GM12878 (cell line): ENCODE results near the gene MAGEB17. TPM values are rescaled to one million over a fixed set of nuclear protein-coding genes. Genes with fewer than 3 reads are reported as not detected.

ENCODE experiments used
- ATAC-seq: fragments of 200-7000 bp; cut with Tn5 transposase; 3 replicates; pipeline ENCODE4 v1.9.1; 2020; ENCODE audit warnings: mild to moderate bottlenecking, moderate library complexity
- BruUV-seq: library from RNA; stranded (reverse); fragments of 400-500 nt; replicated peaks from 2 replicates; lab custom pipeline; 2021; lab: Mats Ljungman, UMichigan
- CTCF ChIA-PET: fragments of 300-600 bp; sonication (Branson Sonifier 250); formaldehyde crosslinking; extraction: SDS; loops from one replicate; lab custom pipeline; 2021; ENCODE audit warnings: inconsistent platforms; lab: Yijun Ruan, JAX
- POLR2A ChIA-PET: fragments of 350-600 bp; formaldehyde crosslinking; extraction: SDS; loops from one replicate; lab custom pipeline; 2021; ENCODE audit warnings: inconsistent platforms; lab: Charles Lee
- RAD21 ChIA-PET: fragments of 300-600 bp; sonication (Branson Sonifier 250); formaldehyde crosslinking; loops from one replicate; lab custom pipeline; 2023; ENCODE audit warnings: antibody characterized with exemption; ENCODE audit not compliant: unreplicated experiment; lab: Charles Lee
- SMC1A ChIA-PET: fragments of 300-600 bp; sonication (Branson Sonifier 250); formaldehyde crosslinking; loops from one replicate; lab custom pipeline; 2023; ENCODE audit not compliant: unreplicated experiment, uncharacterized antibody; lab: Charles Lee
- DNase-seq: peaks from one replicate; pipeline ENCODE4 v3.0.0-alpha.2; 2011; ENCODE audit warnings: low read depth, low spot score
- FAIRE-seq: peaks from 3 replicates; lab custom pipeline; 2011; peaks lifted over from hg19 to GRCh38; lab: Jason Lieb, UNC
- H2AFZ ChIP-seq: 2 replicates; pipeline ENCODE4 v1.6.0; 2011; ENCODE audit warnings: low read depth, low read length, control low read depth; ENCODE audit not compliant: control insufficient read depth
- H3K27ac ChIP-seq: 2 replicates; pipeline ENCODE4 v1.5.1; 2011; ENCODE audit warnings: control low read depth; ENCODE audit not compliant: control insufficient read depth, insufficient read depth
- H3K27me3 ChIP-seq, 2 experiments: replicated peaks in 1 of 2; 2 replicates each; pipeline versions ENCODE4 v1.6.0 to v1.6.1; 2011; ENCODE audit warnings: low read length in 1 of 2; ENCODE audit not compliant: control insufficient read depth in 2 of 2, insufficient read depth in 2 of 2
- H3K36me3 ChIP-seq, 2 experiments: 2 replicates each; pipeline ENCODE4 v1.5.1; 2011; ENCODE audit warnings: low read length in 1 of 2; ENCODE audit not compliant: control insufficient read depth in 2 of 2, insufficient read depth in 2 of 2
- H3K4me1 ChIP-seq: 2 replicates; pipeline ENCODE4 v1.6.1; 2011; ENCODE audit warnings: mild to moderate bottlenecking, low read length, moderate library complexity, mixed read lengths; ENCODE audit not compliant: control insufficient read depth, insufficient read depth
- H3K4me2 ChIP-seq: 2 replicates; pipeline ENCODE4 v1.6.0; 2011; ENCODE audit warnings: control low read depth; ENCODE audit not compliant: control insufficient read depth, insufficient read depth
- H3K4me3 ChIP-seq: fragments of 200-600 bp; sonication (generic); 2 replicates; pipeline ENCODE4 v1.5.1; 2016
- H3K79me2 ChIP-seq: 2 replicates; pipeline ENCODE4 v1.6.0; 2011; ENCODE audit warnings: low read length; ENCODE audit not compliant: control insufficient read depth, insufficient read depth
- H3K9ac ChIP-seq: 2 replicates; pipeline ENCODE4 v1.8.0; 2011; ENCODE audit warnings: low read length, control low read depth, mixed read lengths; ENCODE audit not compliant: control insufficient read depth, insufficient read depth
- H3K9me3 ChIP-seq: replicated peaks from 3 replicates; pipeline ENCODE4 v1.5.1; 2011; ENCODE audit warnings: mild to moderate bottlenecking, low read length; ENCODE audit not compliant: control insufficient read depth, insufficient read depth
- H4K20me1 ChIP-seq: 2 replicates; pipeline ENCODE4 v1.6.0; 2011; ENCODE audit not compliant: control insufficient read depth, insufficient read depth
- ASH2L ChIP-seq: fragments of 300-600, 200-600 bp; sonication (generic); IDR thresholded peaks from 2 replicates; pipeline ENCODE4 v1.6.1; 2017; ENCODE audit warnings: low read depth, mild to moderate bottlenecking, borderline replicate concordance
- E2F8 ChIP-seq: fragments of 450-650 bp; IDR thresholded peaks from 2 replicates; pipeline ENCODE4 v1.6.1; 2018; ENCODE audit warnings: mild to moderate bottlenecking, low read depth, moderate library complexity; ENCODE audit not compliant: partially characterized antibody
- EED ChIP-seq: sonication (generic); IDR thresholded peaks from 2 replicates; pipeline ENCODE4 v1.6.1; 2016; ENCODE audit warnings: antibody characterized with exemption, low read depth
- EZH2 ChIP-seq: IDR thresholded peaks from 2 replicates; pipeline ENCODE4 v1.6.1; 2012; ENCODE audit warnings: low read depth, mild to moderate bottlenecking, control low read depth, inconsistent platforms, low read length, borderline replicate concordance; ENCODE audit not compliant: control insufficient read depth
- MTA2 ChIP-seq: fragments of 450-650 bp; IDR thresholded peaks from 2 replicates; pipeline ENCODE4 v1.6.1; 2016; ENCODE audit warnings: low read depth, mild to moderate bottlenecking, moderate library complexity
- RAD51 ChIP-seq: fragments of 450-650 bp; IDR thresholded peaks from 2 replicates; pipeline ENCODE4 v1.6.1; 2016; ENCODE audit warnings: moderate library complexity, mild to moderate bottlenecking, inconsistent platforms
- RELA ChIP-seq: fragments of 450-650 bp; IDR thresholded peaks from 2 replicates; pipeline ENCODE4 v1.8.0; 2014; ENCODE audit warnings: borderline replicate concordance; ENCODE audit not compliant: partially characterized antibody
- SMAD5 ChIP-seq: IDR thresholded peaks from 2 replicates; pipeline ENCODE4 v1.6.1; 2016; ENCODE audit warnings: antibody characterized with exemption, low read depth
- STAT3 ChIP-seq: IDR thresholded peaks from 2 replicates; pipeline ENCODE4 v1.6.1; 2011; ENCODE audit warnings: low read depth, low read length, improper control_type of control experiment
- TCF12 ChIP-seq: IDR thresholded peaks from 2 replicates; pipeline ENCODE4 v1.6.1; 2011; ENCODE audit warnings: low read depth, mild to moderate bottlenecking, low read length
- ZBED1 ChIP-seq: IDR thresholded peaks from 2 replicates; pipeline ENCODE4 v1.6.1; 2016; ENCODE audit warnings: borderline replicate concordance
- ZNF622 ChIP-seq: fragments of 450-650 bp; IDR thresholded peaks from 2 replicates; pipeline ENCODE4 v1.6.1; 2017; ENCODE audit warnings: mild to moderate bottlenecking, inconsistent platforms
- ZSCAN29 ChIP-seq: fragments of 450-650 bp; IDR thresholded peaks from 2 replicates; pipeline ENCODE4 v1.6.1; 2017; ENCODE audit warnings: mild to moderate bottlenecking, moderate library complexity
- in situ Hi-C: fragments of 300-500 bp; cut with MboI; formaldehyde crosslinking; loops from 9 replicates; pipeline ENCODE4 v1.14.3; 2018; ENCODE audit warnings: mixed read lengths
- intact Hi-C: fragments of 100-400 bp; cut with micrococcal nuclease; formaldehyde crosslinking; loops from one replicate; pipeline ENCODE4 v1.14.2; 2022; ENCODE audit not compliant: unreplicated experiment
- polyA plus RNA-seq, 11 experiments: library from polyadenylated mRNA; depleted of rRNA in 4 of 11; unstranded in 6 of 11; stranded (reverse) in 5 of 11; fragments of >200 nt; fragmentation: Nextera tagmentation in 4 of 11; fragmentation: Illumina TruSeq in 1 of 11; extraction: Ambion mirVana in 4 of 11; extraction: Trizol in 1 of 11; gene quantifications; 1 replicate in 1 of 11; 2 replicates in 10 of 11; pipeline versions ENCODE4 v1.2.1 to v1.2.3, GENCODE V29; 2011 to 2016; ENCODE audit warnings: inconsistent platforms in 2 of 11, missing spikeins in 2 of 11, low read depth in 1 of 11
- total RNA-seq, 4 experiments: library from RNA; depleted of rRNA in 3 of 4; stranded (reverse); fragments of >200 nt in 3 of 4; fragmentation: Illumina TruSeq in 1 of 4; extraction: Trizol in 1 of 4; gene quantifications; 2 replicates each; pipeline versions ENCODE4 v1.2.1 to v1.2.3, GENCODE V29; 2013 to 2021
- TF ChIP-seq, protein P1 (sequence below): IDR thresholded peaks from 2 replicates; pipeline ENCODE4 v1.6.1; 2012; ENCODE audit warnings: low read depth, low read length, improper control_type of control experiment
- TF ChIP-seq, protein P2 (sequence below): IDR thresholded peaks from 2 replicates; pipeline ENCODE4 v1.6.1; 2011; ENCODE audit warnings: borderline replicate concordance, low read depth, mild to moderate bottlenecking, moderate library complexity, mixed read lengths, low read length; ENCODE audit not compliant: insufficient read depth; ENCODE audit errors: extremely low read length

MAGEB17 gene
- total and polyA plus RNA-seq, 10 of the 15 experiments (the other 5 are each of a cell fraction or from before 2014, with no cell fraction given): 0.05 to 0.21 TPM; not detected in 8

DNA sequence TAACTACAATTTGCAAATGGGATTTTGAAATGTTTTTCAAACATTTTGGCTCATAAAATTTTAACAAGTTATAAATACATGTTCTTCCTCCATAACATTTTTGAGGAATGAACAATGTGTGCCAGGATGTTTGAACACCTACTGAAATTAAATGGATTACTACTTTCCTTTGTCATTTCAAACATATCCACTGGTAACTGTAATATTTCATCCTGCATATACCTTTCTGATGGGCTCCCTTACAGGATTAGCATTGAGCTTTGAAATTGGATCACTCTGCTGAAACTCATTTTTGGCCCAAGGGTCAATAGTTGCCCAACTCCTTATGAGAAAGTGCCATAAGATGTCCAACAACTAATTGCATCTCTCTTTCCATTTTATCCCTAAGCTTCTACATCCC lies 26.3 kb upstream of the MAGEB17 start:
- no peak overlapping the region for H2AFZ ChIP-seq
- H3K79me2 ChIP-seq: no peaks in the 10 kb centered on the region
- FAIRE-seq (no peak), ATAC-seq (no peak), DNase-seq (no peak)
- H3K9ac ChIP-seq: no peak overlapping the region
- intact Hi-C loops: no loop called here
- H3K4me3 ChIP-seq: no peak overlapping the region
- no TSS peak for BruUV-seq
- H4K20me1 ChIP-seq: no peaks in the 10 kb centered on the region
- H3K4me1 ChIP-seq: peaks cover 3% of the 10 kb centered on the region
- CTCF ChIA-PET: no interaction called here
- H3K4me2 ChIP-seq: no peak overlapping the region
- H3K36me3 ChIP-seq: no peaks in the 10 kb centered on the region
- in situ Hi-C loops: no loop called here
- H3K27ac ChIP-seq: no peak overlapping the region
- H3K27me3 ChIP-seq: peaks cover 0 to 2% of the 10 kb centered on the region in 2 experiments; a peak in 1 of 4 replicates
- POLR2A ChIA-PET: no interaction called here
- RAD21 ChIA-PET: no interaction called here
- H3K9me3 ChIP-seq: no peaks in the 10 kb centered on the region
- SMC1A ChIA-PET: interaction anchor here (0.7 kb wide), 1 partner anchor 15 kb away, joined by 3 read pairs; no protein-coding TSS in a partner anchor
- TF ChIP-seq, protein P1, sequence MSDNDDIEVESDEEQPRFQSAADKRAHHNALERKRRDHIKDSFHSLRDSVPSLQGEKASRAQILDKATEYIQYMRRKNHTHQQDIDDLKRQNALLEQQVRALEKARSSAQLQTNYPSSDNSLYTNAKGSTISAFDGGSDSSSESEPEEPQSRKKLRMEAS: no peak
- TF ChIP-seq EED: no peak
- TF ChIP-seq TCF12: no peak
- TF ChIP-seq MTA2: no peak
- TF ChIP-seq EZH2: no peak
- TF ChIP-seq STAT3: no peak
- no peak for TF ChIP-seq ASH2L
- no peak for TF ChIP-seq ZBED1
- no peak for TF ChIP-seq RELA
- no peak for TF ChIP-seq E2F8
- TF ChIP-seq, protein P2, sequence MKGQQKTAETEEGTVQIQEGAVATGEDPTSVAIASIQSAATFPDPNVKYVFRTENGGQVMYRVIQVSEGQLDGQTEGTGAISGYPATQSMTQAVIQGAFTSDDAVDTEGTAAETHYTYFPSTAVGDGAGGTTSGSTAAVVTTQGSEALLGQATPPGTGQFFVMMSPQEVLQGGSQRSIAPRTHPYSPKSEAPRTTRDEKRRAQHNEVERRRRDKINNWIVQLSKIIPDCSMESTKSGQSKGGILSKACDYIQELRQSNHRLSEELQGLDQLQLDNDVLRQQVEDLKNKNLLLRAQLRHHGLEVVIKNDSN: no peak
- no peak for TF ChIP-seq SMAD5
- no peak for TF ChIP-seq ZNF622
- no peak for TF ChIP-seq ZSCAN29
- TF ChIP-seq RAD51: no peak
